GM19468 (cell line): ENCODE measurements around the gene KCNJ12.
"Not testable (repeated sequence)": the region's sequence is repeated elsewhere in the genome, so short reads cannot be mapped to it uniquely, and the experiment has no call there.

ENCODE experiments used
- ATAC-seq: cut with Tn5 transposase; IDR thresholded peaks from one replicate; pipeline ENCODE4 v1.9.1; 2021; ENCODE audit warnings: mild to moderate bottlenecking, moderate library complexity, moderate number of reproducible peaks; ENCODE audit not compliant: unreplicated experiment; ENCODE audit errors: extremely low read depth

Gene KCNJ12

DNA sequence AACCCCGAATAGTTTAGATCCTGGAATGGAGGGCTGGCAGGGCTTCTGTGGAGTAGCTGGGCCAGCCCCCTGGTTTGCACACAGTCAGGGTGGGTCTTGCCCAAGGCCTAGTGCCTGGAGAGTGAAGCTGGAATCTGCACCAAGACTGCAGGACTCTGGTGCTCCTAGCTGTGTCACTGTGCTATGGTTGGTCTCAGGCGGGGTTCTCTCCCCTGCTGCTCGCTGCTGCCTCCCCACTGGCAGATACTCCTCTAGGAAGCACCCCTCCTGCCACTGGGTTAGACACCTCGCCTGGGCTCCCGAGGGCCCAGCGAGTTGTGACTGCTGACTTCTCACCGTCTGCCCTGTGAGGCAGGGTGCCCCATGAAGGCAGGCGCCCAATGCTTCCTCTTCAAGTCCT is 27.9 kb downstream of the KCNJ12 start:
- not testable (repeated sequence) for ATAC-seq

DNA sequence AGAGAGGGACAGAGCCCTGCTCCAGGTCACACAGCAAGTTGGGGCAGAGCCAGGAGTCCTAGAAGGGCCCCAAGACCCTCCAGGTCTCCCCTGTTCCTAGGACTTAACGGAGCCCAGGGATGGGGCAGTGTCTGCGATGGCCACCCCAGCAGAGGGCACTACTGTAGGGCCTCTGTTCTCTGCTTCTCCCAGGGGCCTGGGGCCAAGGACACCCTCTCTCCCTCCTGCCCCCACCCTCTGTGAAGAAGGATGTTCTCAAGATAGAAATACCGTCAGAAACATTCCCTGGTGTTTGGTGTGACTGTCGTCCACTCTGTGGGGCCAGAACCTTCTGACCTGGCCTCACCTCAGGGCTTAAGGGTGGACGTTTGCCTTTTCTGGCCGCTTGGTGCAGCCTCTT is 28.4 kb downstream of the KCNJ12 start:
- not testable (repeated sequence) for ATAC-seq

DNA sequence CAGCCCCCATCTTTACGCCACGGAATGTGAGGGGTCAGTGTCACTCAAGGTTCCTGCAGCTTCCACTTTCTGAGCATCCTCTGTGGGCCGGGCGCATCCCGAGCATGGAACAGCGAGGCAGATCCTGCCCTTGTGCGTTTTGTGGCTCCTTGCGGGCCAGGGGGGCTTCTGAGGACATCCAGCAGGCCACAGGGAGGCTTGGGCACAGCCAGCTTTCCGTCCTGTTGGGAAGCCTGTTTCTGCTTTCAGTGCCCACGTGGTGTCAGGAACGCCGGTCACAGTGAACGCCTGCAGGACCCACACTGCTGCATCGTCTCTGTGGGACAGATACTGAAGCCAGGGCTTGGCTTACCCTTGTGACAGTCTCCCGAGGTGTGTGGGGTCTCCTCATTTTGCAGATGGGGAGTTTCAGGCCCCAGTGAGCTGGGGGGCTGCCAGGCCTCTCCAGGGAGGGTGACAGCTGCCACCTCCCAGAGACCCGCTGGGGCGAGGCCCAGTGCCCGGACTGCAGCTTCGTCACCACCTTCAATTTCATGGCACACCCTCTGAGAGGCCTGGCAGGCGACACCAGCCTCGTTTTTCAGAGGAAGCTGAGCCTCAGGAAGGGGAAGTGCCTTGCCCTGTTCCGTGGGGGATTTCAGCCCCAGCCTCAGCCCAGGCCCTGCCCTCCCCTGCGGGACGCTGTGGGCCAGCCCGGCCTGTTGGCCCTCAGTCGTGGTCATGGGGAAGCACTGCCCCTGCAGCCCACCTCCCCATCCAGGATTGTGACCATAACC is 29.0 kb downstream of the KCNJ12 start:
- not testable (repeated sequence) for ATAC-seq

DNA sequence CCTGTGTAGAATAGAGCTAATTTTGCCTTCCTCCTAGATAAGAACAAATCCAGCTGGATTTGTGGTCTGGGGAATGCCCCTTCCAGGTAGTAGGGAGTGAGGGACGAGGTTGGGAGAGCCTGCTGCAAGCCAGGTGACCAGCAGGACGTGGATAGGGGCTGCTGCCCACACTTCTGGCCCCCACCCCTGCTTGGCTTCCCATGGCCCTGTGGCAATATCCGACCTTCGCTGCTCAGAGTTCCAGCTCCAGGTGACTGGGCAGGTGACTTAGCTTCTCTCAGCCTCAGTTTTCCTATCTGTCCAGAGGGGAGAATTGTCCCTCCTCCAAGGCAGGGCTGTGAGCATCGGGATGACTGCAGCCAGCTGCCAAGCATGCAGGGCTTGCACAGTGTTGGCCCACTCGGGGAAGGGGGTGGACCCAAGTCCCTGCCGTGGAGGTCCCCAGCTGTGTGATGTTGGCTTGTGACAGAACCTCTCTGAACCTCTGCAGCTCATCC is 29.8 kb downstream of the KCNJ12 start:
- not testable (repeated sequence) for ATAC-seq

DNA sequence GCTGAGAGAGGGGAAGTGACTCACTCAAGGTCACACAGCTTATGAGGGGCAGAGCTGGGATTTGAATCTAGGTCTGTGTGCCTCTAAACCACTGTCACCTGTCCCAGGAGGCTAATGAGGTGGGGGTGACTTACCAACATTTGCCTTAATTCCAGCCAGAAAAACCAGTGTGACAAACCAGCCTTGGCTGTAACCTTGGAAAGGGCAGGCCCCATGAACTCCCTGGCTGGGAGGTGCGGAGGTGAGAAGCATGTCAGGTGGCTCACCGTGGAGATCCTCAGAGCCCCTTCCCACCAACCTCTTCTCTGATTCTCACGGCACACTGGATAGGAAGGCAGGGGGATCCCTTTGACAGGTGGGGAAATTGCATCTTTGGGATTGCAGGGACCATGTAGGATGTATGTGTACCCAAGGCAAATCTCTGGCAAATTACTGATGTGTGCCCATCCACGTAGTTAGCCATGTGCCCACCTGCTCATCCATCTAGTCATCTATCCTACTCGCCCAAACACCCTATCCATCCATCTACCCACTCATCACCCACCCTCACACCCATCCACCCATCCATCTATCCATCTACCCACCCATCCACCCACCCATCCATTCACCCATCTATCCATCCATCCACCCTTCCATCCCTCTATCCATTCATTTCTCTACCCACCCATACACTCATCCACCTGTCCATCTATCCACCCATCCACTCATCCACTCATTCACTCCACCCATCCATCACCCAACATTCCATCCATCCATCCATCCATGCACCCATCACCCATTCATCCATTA is 30.7 kb downstream of the KCNJ12 start:
- not testable (repeated sequence) for ATAC-seq

DNA sequence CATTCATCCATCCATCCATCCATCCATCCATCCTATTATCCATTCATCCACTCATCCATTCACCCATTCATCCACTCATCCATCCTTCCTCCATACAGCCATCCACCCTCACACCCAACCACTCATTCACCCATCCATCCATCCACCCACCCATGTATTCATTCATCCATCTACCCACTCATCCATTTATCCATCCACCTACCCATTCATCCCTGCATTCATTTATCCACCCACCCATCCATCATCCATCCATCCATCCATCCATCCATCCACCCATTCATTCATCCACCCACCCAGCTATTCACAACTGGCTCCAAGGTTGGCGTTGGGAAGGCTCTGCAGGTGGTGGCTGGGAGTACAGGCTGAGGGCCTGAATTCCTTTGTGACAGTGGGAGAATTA is 31.6 kb downstream of the KCNJ12 start:
- not testable (repeated sequence) for ATAC-seq

DNA sequence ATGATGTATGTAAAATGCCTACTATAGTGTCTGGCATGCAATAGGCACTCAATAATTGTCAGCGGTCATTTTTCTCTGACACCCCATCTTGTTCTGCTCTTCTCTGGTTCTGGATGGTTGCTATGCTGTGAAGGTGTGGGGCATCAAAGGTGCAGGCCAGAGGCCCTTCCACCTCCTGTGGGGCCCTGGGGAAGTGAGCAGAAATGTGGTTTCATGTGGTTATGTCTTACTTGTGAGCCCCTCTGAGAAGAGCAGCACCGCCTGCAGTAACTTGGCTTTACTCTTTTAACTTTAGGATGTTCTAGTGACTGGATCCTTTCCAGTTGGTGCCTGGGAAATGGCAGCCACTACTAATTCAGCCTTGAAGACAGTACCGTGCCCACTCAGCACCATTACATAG is 32.1 kb downstream of the KCNJ12 start:
- ATAC-seq = not testable (repeated sequence)

DNA sequence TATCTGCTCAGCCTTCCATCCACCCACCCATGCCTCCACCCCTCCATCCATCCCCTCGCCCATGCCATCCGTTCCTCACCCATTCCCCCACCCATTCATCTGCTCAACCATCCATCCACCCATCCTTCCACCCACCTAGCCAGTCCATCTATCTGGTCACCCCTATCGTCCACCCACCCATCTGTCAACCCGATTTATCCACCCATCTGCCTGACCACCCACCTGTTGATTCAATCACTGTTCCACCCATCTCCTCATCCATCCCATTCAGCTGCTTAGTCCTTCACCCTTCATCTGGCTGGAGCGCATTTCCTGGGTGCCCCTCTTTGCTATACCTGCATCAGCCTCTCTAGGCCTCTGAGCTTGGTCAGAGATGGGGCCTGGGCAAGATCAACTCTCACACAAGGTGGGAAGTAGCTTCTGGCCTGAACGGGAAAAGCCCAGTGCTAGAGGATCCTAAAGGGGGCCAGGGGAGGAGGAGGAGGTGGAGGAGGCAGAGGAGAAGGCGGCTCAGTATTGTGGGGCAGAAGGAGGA is 32.7 kb downstream of the KCNJ12 start:
- ATAC-seq = not testable (repeated sequence)

DNA sequence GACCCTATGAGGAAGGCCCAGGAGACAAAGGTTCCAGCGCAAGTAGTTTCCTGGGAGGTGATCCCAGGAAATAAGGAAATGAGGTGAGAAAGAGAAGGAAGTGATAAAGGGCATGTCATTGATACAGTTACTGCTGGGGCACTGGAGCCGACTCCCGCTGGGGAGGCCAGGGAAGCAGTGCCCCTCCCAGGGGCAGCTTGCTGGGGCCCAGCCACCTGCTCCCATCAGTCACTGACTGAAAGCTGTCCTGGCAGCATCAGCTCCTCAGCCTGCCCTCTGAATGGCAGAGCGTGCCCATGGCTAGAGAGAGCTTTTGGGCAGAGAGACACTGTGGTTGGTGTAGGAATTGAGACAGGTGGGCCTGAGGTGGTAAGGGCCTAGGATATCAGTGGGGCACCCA is 33.2 kb downstream of the KCNJ12 start:
- not testable (repeated sequence) for ATAC-seq

DNA sequence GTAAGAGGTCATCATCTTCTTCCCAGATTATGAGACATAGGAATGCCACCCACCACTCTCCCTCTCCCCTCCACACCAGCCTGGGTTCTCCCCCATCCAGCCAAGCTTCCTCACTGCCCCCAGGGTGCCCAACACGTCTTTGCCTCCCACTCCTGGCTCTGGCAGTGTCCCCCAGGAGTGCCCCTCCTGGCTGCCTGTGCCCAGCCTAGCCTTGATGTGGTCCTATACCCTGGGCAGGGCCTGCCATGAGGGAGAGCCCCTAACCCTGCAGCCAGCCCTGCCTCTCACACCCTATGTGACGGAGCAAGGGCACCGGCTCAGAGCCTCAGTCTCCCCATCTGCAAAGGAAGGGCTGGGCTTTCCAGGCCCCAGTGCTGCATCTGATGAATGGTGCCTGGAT is 33.8 kb downstream of the KCNJ12 start:
- not testable (repeated sequence) for ATAC-seq

DNA sequence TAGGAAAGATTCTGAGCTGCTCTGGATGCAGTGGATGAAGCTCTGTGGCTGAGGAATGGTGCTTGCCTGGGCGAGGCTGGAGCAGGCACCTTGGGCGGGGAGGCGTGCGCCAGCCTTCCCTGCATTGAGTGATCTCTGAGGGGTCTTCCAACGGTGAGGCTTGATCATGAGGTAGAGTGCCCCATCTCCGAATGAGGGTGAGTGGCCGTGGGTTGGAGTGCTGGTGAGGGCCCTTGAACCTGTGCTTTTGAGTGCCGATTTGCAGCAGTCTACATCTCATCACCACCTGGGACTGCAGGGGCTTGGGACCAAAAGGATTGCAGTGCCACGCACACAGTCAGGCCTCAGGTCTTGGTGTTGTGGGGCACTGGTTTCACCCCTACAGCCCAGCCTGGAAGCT is 34.2 kb downstream of the KCNJ12 start:
- not testable (repeated sequence) for ATAC-seq

DNA sequence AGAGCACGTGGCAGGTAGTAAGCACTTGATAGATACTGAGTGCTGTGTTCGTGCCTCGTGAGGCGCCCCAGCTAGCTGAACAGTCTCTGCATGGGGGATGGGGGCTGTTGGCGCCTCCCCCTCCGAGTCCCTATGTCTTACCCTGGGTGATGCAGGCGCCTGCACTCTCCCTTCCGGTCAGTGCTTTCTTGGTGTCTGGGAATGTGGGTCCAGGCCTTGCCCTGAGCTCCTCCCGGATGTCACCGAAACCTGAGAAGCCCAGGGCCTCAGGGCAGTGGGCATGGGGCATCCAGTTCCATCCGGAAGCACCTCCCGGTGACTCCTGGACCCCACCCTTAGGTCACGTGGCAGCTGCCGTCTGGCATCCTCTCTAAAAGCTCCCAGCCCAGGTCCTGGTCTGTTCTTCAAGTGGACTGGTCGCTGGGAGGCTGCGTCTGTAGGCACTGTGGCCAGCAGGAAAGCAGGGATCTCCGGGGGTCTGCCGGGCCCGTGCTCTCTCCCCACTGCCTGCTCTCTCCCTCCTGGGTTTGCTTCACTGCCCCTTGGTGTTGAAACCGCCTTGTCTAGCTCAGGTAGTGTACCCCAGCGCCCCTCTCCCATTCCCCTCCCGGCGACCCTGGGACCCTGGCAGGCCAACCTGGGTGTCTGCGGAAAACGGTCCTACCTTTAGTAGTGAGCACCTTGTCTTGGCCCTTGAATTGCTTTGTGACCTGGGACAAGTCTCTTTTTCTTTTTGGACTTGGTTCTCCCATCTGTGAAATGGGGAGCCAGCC is 34.9 kb downstream of the KCNJ12 start:
- not testable (repeated sequence) for ATAC-seq

DNA sequence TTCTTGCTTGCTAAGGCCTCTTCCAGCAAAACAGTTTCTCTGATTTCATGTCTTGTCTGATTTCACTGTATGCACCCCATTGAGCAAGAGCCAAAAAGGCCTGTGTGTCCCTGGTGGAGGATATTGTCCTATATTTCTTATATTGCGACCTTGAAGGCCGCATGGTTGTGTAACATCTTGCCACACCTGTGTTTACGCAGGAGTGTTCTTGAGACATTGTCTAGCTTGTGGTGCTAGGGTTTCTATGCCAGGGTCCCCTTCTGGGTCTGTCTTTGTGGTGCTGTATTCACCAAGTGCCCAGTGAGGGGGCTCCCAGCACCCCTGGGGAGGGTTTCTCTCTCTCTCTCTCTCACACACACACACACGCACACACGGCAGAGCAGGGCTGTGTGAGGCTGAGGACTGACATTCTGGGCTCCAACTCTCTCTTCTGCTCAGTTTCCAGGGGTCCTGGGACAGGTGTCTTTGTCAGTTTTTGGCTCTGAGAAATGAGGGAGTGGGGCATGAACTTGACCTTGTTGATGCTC is 35.6 kb downstream of the KCNJ12 start:
- ATAC-seq = not testable (repeated sequence)

DNA sequence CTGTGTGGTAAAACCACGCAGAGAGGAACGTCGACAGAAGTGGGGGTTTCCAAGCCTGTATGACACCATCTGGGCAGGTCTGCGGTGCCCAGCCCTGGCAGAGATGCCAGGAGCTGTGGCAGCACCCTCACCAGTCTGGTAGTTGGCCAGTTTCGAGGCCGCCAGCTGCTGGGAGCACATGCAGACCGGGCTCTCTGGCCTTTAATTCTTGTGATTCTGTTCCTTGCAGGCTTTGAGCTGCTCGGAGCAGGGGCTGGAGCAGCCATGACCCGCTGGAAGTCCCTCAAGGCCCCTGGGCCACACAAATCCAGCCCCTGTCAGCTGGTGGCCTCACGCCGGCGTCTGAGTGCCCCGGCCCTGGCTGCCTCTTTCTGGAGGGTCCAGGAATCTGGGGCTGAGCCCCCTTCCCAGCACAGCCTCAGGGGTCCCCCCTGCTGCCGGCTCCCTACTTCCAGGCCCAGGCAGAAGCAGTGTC is 36.1 kb downstream of the KCNJ12 start:
- ATAC-seq = not testable (repeated sequence)

DNA sequence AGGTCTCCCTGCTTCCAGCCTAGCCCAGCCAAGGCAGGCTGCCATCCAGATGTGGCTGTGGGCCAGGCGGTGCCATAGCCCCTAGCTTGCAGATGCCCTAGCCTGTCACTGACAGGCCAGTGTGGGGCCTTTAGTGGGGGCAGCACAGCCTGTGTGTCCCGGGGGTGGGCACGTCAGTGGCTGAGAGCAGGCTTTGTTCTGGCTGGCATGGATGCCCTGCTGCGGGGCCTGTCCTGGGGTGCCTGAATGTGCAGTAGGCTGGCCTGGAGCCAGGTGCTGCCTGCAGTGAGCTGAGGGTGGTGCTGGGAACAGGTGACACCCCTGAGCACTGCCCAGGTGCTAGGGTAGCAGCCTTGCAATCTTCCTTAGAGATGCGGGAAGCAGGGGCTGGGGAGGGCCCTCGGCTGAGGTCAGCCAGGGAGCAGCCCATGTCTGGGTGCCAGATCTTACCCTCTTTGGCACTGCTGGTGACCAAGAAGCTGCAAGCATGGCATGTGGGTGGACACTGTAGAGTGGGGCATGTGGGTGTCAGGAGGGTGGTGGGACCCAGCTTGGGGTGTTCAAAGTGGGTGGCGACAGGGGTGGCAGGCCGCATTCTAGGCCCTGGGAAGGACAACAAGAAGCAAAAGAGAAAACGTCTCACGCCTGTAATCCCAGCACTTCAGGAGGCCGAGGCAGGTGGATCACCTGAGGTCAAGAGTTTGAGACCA is 37.6 kb downstream of the KCNJ12 start:
- not testable (repeated sequence) for ATAC-seq

DNA sequence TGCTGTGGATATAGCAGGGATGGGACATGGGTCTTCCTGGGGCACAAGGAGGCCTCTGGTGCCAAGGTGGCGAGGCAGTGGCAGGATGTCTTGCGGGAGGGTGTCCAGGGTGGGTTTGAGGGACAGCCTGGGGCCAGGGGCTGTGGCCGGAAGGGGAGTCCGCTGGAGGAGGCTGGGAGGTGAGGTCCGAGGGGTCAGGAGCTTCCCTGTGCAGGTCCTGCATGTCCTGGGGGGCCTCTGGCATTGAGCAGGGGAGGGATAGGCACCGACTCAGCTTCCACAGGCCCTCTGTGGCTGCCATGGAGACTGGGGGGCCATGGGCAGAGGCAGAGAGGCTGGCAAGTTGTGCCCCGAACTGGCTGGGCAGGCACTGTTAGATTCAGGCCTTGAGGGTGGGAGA is 38.5 kb downstream of the KCNJ12 start:
- not testable (repeated sequence) for ATAC-seq

DNA sequence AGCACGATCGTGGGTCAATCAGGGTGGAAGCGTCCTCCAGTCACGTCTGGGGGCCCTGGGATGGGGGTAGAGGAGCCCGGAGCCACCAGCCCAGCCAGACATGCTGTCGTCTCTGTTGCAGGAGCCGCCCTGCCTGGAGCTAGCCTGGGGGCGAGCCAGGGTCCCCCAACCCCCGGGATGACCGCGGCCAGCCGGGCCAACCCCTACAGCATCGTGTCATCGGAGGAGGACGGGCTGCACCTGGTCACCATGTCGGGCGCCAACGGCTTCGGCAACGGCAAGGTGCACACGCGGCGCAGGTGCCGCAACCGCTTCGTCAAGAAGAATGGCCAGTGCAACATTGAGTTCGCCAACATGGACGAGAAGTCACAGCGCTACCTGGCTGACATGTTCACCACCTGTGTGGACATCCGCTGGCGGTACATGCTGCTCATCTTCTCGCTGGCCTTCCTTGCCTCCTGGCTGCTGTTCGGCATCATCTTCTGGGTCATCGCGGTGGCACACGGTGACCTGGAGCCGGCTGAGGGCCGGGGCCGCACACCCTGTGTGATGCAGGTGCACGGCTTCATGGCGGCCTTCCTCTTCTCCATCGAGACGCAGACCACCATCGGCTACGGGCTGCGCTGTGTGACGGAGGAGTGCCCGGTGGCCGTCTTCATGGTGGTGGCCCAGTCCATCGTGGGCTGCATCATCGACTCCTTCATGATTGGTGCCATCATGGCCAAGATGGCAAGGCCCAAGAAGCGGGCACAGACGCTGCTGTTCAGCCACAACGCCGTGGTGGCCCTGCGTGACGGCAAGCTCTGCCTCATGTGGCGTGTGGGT is 39.2 kb downstream of the KCNJ12 start:
- ATAC-seq = not testable (repeated sequence)

DNA sequence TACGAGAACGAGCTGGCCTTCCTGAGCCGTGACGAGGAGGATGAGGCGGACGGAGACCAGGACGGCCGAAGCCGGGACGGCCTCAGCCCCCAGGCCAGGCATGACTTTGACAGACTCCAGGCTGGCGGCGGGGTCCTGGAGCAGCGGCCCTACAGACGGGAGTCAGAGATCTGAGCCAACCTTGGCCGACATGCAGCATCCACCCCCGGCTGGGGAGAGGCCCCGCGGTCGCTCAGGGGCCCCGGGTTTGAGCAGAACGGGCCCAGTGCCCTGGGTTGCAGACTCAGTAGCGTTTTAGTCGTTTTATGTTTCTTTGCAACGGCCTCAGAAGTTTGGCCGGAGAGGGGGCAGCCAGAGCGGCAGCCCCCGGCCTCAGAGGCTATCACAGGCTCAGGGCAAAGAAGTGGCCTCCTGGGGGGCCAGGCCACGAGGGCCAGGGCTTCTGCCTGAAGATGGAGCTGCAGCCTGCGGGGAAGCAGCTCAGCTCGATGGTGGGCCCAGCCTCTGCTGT is 40.4 kb downstream of the KCNJ12 start:
- not testable (repeated sequence) for ATAC-seq
